ENCODE results near the gene CTNNA2. TPM values are rescaled to one million over a fixed set of nuclear protein-coding genes. Genes with fewer than 3 reads are reported as not detected.

Gene CTNNA2
- total and polyA plus RNA-seq, 9 of the 15 experiments (the other 6 are each of a cell fraction or from before 2014, with no cell fraction given) = 0.03 to 0.40 (median 0.15) TPM

DNA sequence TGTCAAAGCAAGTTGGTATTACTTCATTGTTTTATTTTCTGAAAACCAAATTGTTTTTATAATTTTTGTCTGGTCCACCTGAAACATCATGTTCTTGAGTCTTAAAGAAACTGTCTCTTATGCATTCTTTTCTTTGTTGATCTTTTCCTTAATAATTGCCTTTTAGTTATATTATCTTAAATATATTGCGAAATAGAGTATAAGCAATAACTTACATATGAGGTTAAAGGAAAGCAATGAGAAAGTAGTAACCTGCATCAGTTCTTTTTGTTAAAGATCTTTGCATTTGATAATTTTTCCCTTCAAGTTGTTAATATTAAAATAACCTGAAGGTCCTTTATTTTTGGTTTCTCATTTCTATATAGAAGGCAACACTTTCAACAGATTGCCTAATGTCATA lies 315.0 kb downstream of the CTNNA2 start:
- intact Hi-C loops (cut with micrococcal nuclease) (no loop called here), in situ Hi-C loops (cut with MboI) (no loop called here)
- no peaks in the 10 kb centered on the region for H3K79me2 ChIP-seq (ENCODE audit: control insufficient read depth, insufficient read depth, low read length)
- no peaks in the 10 kb centered on the region for H3K4me1 ChIP-seq (replicated peaks in 1 of 2; ENCODE audit: control insufficient read depth in 2 of 2, insufficient read depth in 2 of 2, low read length in 2 of 2)
- H4K20me1 ChIP-seq (replicated peaks; ENCODE audit: control insufficient read depth, insufficient read depth, low read length) = no peaks in the 10 kb centered on the region
- no peaks in the 10 kb centered on the region for H3K9me3 ChIP-seq (replicated peaks; ENCODE audit: control insufficient read depth, insufficient read depth, low read depth, low read length)
- CTCF ChIA-PET (ENCODE audit: low intra/inter-chr PET ratio) = no interaction called here
- H3K4me2 ChIP-seq (ENCODE audit: insufficient read depth, low read length) = no peak overlapping the region
- H3K9ac ChIP-seq (ENCODE audit: insufficient read depth in 1 of 2, low read depth in 2 of 2, low read length in 2 of 2) = no peak overlapping the region
- FAIRE-seq = no peak
- H3K27ac ChIP-seq (ENCODE audit: extremely low read depth, low read depth, low read length) = no peak overlapping the region
- no TSS peak for BruUV-seq (replicated peaks)
- H2AFZ ChIP-seq (ENCODE audit: low read depth, low read length) = no peak overlapping the region
- DNase-seq (ENCODE audit: extremely low read depth in 1 of 4, low spot score in 3 of 4) = no peak
- no peaks in the 10 kb centered on the region for H3K9me1 ChIP-seq (ENCODE audit: control insufficient read depth, insufficient read depth, low read length)
- H3K4me3 ChIP-seq = no peak overlapping the region
- no peaks in the 10 kb centered on the region for H3K27me3 ChIP-seq (ENCODE audit: control insufficient read depth in 2 of 2, insufficient read depth in 2 of 2, low read length in 2 of 2)
- POLR2A ChIA-PET = no interaction called here
- WGBS (ENCODE audit: insufficient coverage, low coverage, missing lambda C conversion rate) = 9% methylated on average over 1 of the region's 1 CpG
- no peak for TF ChIP-seq CEBPG (CRISPR knock-in tag; IDR thresholded peaks at IDR 0.05)
- TF ChIP-seq CEBPG (tag; conservative IDR thresholded peaks at IDR 0.05 in 1 of 2, IDR thresholded peaks at IDR 0.05 in 1 of 2) = peak in 1 of 2 experiments; percentile 75; a peak in 2 of 4 replicates
- no peak for TF ChIP-seq CBX5 (IDR thresholded peaks at IDR 0.05; ENCODE audit: borderline replicate concordance, low read depth)
- ATAC-seq = no peak
- H3K36me3 ChIP-seq (ENCODE audit: control insufficient read depth, insufficient read depth, low read length) = no peaks in the 10 kb centered on the region

DNA sequence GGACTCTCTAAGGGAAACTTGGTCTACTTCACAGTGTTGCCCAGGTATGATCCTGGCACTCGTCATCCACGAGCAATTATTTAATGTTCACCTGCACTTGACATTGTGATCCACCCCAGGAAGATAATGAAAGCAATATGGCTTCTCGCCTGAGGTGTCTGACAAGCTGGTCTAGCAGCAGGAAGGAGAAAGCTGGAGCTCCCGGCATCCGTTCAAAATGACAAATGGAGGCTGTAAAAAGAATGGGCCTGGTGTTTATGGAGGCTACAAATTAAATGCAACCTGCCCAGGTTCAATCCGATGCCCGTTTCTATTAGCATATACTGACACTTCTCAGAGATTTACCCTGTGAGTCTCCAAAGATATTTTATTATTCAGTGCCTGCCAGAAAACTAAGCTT lies 317.6 kb downstream of the CTNNA2 start:
- DNase-seq (ENCODE audit: extremely low read depth in 1 of 4, low spot score in 3 of 4) = no peak
- Histone ChIP-seq H3K27ac (ENCODE audit: extremely low read depth, low read depth, low read length) (no peak overlapping the region), H3K9me3 (replicated peaks; ENCODE audit: control insufficient read depth, insufficient read depth, low read depth, low read length) (no peaks in the 10 kb centered on the region), H3K9ac (ENCODE audit: insufficient read depth in 1 of 2, low read depth in 2 of 2, low read length in 2 of 2) (no peak overlapping the region), H3K27me3 (ENCODE audit: control insufficient read depth in 2 of 2, insufficient read depth in 2 of 2, low read length in 2 of 2) (no peaks in the 10 kb centered on the region), H3K36me3 (ENCODE audit: control insufficient read depth, insufficient read depth, low read length) (no peaks in the 10 kb centered on the region), H3K79me2 (ENCODE audit: control insufficient read depth, insufficient read depth, low read length) (no peaks in the 10 kb centered on the region), H3K4me2 (ENCODE audit: insufficient read depth, low read length) (no peak overlapping the region), H3K4me3 (no peak overlapping the region), H3K4me1 (replicated peaks in 1 of 2; ENCODE audit: control insufficient read depth in 2 of 2, insufficient read depth in 2 of 2, low read length in 2 of 2) (no peaks in the 10 kb centered on the region), H2AFZ (ENCODE audit: low read depth, low read length) (no peak overlapping the region), H3K9me1 (ENCODE audit: control insufficient read depth, insufficient read depth, low read length) (no peaks in the 10 kb centered on the region), H4K20me1 (replicated peaks; ENCODE audit: control insufficient read depth, insufficient read depth, low read length) (no peaks in the 10 kb centered on the region)
- no TSS peak for BruUV-seq (replicated peaks)
- in situ Hi-C loops (cut with MboI) (no loop called here), intact Hi-C loops (cut with micrococcal nuclease) (no loop called here)
- 1% methylated on average over 7 of the region's 7 CpGs for WGBS (ENCODE audit: insufficient coverage, low coverage, missing lambda C conversion rate)
- no peak for ATAC-seq
- CTCF ChIA-PET (ENCODE audit: low intra/inter-chr PET ratio) = no interaction called here
- POLR2A ChIA-PET = no interaction called here
- FAIRE-seq = no peak
- no peak for TF ChIP-seq BCL6 (CRISPR knock-in tag; IDR thresholded peaks at IDR 0.05)
- TF ChIP-seq HNRNPL (IDR thresholded peaks at IDR 0.05; ENCODE audit: low read depth, low read length) = no peak
- TF ChIP-seq SAP30 (IDR thresholded peaks at IDR 0.05; ENCODE audit: borderline replicate concordance, insufficient read depth, low read depth, low read length, poor library complexity, severe bottlenecking) = no peak
- no peak for TF ChIP-seq ZNF24 (IDR thresholded peaks at IDR 0.05)
- TF ChIP-seq, protein P1, sequence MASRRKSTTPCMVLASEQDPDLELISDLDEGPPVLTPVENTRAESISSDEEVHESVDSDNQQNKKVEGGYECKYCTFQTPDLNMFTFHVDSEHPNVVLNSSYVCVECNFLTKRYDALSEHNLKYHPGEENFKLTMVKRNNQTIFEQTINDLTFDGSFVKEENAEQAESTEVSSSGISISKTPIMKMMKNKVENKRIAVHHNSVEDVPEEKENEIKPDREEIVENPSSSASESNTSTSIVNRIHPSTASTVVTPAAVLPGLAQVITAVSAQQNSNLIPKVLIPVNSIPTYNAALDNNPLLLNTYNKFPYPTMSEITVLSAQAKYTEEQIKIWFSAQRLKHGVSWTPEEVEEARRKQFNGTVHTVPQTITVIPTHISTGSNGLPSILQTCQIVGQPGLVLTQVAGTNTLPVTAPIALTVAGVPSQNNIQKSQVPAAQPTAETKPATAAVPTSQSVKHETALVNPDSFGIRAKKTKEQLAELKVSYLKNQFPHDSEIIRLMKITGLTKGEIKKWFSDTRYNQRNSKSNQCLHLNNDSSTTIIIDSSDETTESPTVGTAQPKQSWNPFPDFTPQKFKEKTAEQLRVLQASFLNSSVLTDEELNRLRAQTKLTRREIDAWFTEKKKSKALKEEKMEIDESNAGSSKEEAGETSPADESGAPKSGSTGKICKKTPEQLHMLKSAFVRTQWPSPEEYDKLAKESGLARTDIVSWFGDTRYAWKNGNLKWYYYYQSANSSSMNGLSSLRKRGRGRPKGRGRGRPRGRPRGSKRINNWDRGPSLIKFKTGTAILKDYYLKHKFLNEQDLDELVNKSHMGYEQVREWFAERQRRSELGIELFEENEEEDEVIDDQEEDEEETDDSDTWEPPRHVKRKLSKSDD (conservative IDR thresholded peaks at IDR 0.05; ENCODE audit: low read length) = no peak
- no peak for TF ChIP-seq XRCC3 (IDR thresholded peaks at IDR 0.05)
- no peak for TF ChIP-seq ESRRA (IDR thresholded peaks at IDR 0.05; ENCODE audit: borderline replicate concordance, low read depth)
- TF ChIP-seq TEAD4 (IDR thresholded peaks at IDR 0.05; ENCODE audit: low read length) = no peak
- TF ChIP-seq TEAD4 (CRISPR knock-in tag; IDR thresholded peaks at IDR 0.05; ENCODE audit: borderline replicate concordance) = no peak
- TF ChIP-seq, protein P2, sequence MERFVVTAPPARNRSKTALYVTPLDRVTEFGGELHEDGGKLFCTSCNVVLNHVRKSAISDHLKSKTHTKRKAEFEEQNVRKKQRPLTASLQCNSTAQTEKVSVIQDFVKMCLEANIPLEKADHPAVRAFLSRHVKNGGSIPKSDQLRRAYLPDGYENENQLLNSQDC (CRISPR knock-in tag; IDR thresholded peaks at IDR 0.05) = no peak
- TF ChIP-seq TRIM24 (IDR thresholded peaks at IDR 0.05) = no peak
- no peak for TF ChIP-seq NCOR1 (IDR thresholded peaks at IDR 0.05)
- TF ChIP-seq SOX6 (IDR thresholded peaks at IDR 0.05) = no peak
- no peak for TF ChIP-seq RUNX1 (IDR thresholded peaks at IDR 0.05; ENCODE audit: low read depth)

Data from K562 (cell line).